AG10803 (cell line): ENCODE measurements around the gene TNS3.
A peak's percentile ranks its signal among the peaks of the same experiment; 100 is the strongest.

ENCODE experiments used
- DNase-seq: peaks from one replicate; pipeline ENCODE4 v3.0.0; 2010; ENCODE audit warnings: low read depth
- H3K4me3 ChIP-seq: 2 replicates; pipeline ENCODE4 v1.5.1; 2011; ENCODE audit warnings: mild to moderate bottlenecking, low read length, control low read depth
- CTCF ChIP-seq: conservative IDR thresholded peaks from 2 replicates; pipeline ENCODE4 v1.5.1; 2011; ENCODE audit warnings: mild to moderate bottlenecking, low read length, control low read depth, inconsistent platforms

Gene TNS3

DNA sequence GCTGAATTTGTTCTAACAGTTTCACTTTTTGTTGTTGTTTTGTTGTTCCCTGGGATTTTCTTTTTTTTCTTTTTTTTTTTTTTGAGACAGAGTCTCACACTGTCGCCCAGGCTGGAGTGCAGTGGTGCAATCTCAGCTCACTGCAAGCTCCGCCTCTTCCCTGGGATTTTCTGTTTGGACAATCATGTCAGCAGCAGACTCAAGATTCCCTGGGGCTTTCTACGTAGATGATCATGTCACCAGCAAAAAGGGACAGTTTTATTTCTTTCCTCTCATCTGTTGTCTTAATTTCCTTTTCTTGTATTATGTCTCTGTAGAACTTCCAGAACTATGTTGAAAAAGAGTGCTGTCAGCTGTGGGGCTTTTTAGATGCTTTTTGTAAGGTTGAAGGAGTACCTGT, 241.4 kb downstream of the TNS3 start:
- TF ChIP-seq CTCF: no peak
- DNase-seq: no peak
- no peak overlapping the region for H3K4me3 ChIP-seq

DNA sequence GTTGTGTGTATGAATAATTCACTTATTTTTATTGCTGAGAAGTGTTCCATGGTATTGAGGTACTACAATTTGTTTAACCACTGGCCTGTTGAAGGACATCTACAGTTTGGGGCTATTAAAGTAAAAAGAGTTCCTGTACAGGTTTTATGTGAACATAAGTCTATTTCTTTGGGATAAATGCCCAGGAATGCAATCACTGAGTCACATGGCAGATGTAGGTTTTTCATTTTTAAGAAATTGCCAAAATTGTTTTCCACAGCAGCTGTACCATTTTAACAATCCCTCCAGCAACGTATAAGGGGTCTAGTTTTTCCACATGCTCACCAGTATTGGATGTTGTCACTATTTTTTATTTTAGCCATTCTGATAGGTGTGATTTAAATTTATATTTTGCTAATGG, 243.9 kb downstream of the TNS3 start:
- DNase-seq: peak; percentile 50
- no peak for TF ChIP-seq CTCF
- no peak overlapping the region for H3K4me3 ChIP-seq

GRCh38 chr7:47337531-47337930, 244.4 kb downstream of the TNS3 start:
- H3K4me3 ChIP-seq: no peak overlapping the region
- TF ChIP-seq CTCF: no peak
- no peak for DNase-seq

GRCh38 chr7:47336472-47337425, 245.2 kb downstream of the TNS3 start:
- TF ChIP-seq CTCF: no peak
- no peak for DNase-seq
- no peak overlapping the region for H3K4me3 ChIP-seq

DNA sequence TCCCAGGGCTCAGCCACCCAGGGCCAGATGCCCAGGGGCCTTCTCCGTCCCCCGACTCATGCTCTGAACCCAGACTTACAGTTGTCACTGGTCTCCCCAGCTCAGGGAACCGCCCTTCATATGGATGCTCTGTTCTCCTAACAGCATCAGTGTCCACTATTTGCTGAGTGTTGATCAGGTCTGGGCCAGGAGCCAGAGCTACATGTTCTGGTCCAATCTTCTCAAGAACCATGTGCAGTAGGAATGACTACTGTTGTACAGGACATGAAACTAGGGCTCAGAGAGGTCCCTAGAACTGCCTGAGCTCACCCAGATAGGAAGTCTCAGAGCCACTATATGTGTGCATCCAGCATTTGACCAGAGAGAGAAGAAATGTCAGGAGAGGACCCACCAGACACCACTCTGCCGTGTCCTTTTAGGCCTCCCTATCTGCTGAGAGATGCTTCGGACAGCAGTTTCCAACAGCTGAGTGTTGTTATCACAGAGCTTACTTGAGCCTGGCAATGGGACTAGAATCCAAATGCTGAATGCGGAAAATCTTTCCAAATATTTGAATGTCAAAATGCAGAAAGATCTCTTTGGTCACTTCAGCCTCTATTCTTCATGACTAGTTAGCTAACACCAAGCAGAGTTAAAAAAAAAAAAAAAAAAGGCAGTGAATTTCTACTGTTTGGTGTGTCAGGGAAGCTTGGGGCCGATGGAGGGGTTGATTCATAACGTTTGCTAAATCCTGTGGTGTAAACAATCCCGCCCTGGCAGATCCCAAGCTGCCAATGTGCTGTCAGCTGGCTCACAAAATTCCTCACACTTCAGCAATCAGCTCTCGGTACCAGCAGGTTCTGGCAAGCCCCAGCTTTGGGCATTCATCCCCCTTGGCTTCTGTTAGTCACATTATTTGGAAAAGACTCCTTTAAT, 246.1 kb downstream of the TNS3 start:
- TF ChIP-seq CTCF: no peak
- no peak overlapping the region for H3K4me3 ChIP-seq
- peak; percentile 93 for DNase-seq

GRCh38 chr7:47335071-47335470, 246.8 kb downstream of the TNS3 start:
- no peak overlapping the region for H3K4me3 ChIP-seq
- no peak for TF ChIP-seq CTCF
- no peak for DNase-seq
